ENCODE results near the gene DOCK2.
"Not testable (repeated sequence)": the region's sequence is repeated elsewhere in the genome, so short reads cannot be mapped to it uniquely, and the experiment has no call there.

Gene DOCK2

GRCh38 chr5:169826618-169827017 is 189.5 kb downstream of the DOCK2 start:
- TF ChIP-seq CTCF (IDR thresholded peaks at IDR 0.05; ENCODE audit: low read depth, low read length): no peak
- H3K27ac ChIP-seq: no peak overlapping the region
- no peak for DNase-seq

GRCh38 chr5:169827769-169828168 is 190.7 kb downstream of the DOCK2 start:
- no peak for TF ChIP-seq CTCF (IDR thresholded peaks at IDR 0.05; ENCODE audit: low read depth, low read length)
- no peaks in the 10 kb centered on the region for H3K36me3 ChIP-seq
- H3K9me3 ChIP-seq (ENCODE audit: severe bottlenecking): no peaks in the 10 kb centered on the region
- DNase-seq: no peak
- H3K27me3 ChIP-seq (ENCODE audit: insufficient read depth, low read depth, severe bottlenecking): peaks cover 26% of the 10 kb centered on the region
- H3K4me3 ChIP-seq (ENCODE audit: low read depth, low read length): no peak overlapping the region
- H3K27ac ChIP-seq: no peak overlapping the region

More at GRCh38 chr5:169826618-169827017, 189.5 kb downstream of the DOCK2 start:
- no peak overlapping the region for H3K4me3 ChIP-seq (ENCODE audit: low read depth, low read length)
- peaks cover 23% of the 10 kb centered on the region for H3K27me3 ChIP-seq (ENCODE audit: insufficient read depth, low read depth, severe bottlenecking)
- H3K36me3 ChIP-seq: no peaks in the 10 kb centered on the region
- no peaks in the 10 kb centered on the region for H3K9me3 ChIP-seq (ENCODE audit: severe bottlenecking)

- Histone ChIP-seq H3K9me3 (ENCODE audit: severe bottlenecking) (no peaks in the 10 kb centered on the region), H3K27me3 (ENCODE audit: insufficient read depth, low read depth, severe bottlenecking) (peaks cover 30% of the 10 kb centered on the region), H3K27ac (no peak overlapping the region), H3K4me3 (ENCODE audit: low read depth, low read length) (no peak overlapping the region), H3K36me3 (no peaks in the 10 kb centered on the region)
- TF ChIP-seq CTCF (IDR thresholded peaks at IDR 0.05; ENCODE audit: low read depth, low read length): no peak
- no peak for DNase-seq
Measured at GRCh38 chr5:169828385-169828784, 191.3 kb downstream of the DOCK2 start.

- no peaks in the 10 kb centered on the region for H3K36me3 ChIP-seq
- peaks cover 41% of the 10 kb centered on the region for H3K27me3 ChIP-seq (ENCODE audit: insufficient read depth, low read depth, severe bottlenecking)
- no peak for TF ChIP-seq CTCF (IDR thresholded peaks at IDR 0.05; ENCODE audit: low read depth, low read length)
- no peak overlapping the region for H3K4me3 ChIP-seq (ENCODE audit: low read depth, low read length)
- H3K9me3 ChIP-seq (ENCODE audit: severe bottlenecking): no peaks in the 10 kb centered on the region
- no peak overlapping the region for H3K27ac ChIP-seq
- DNase-seq: no peak
Measured at GRCh38 chr5:169831331-169831730, 194.3 kb downstream of the DOCK2 start.

GRCh38 chr5:169832304-169832703 is 195.2 kb downstream of the DOCK2 start:
- H3K27me3 ChIP-seq (ENCODE audit: insufficient read depth, low read depth, severe bottlenecking): peaks cover 48% of the 10 kb centered on the region
- H3K4me3 ChIP-seq (ENCODE audit: low read depth, low read length): no peak overlapping the region
- no peak for TF ChIP-seq CTCF (IDR thresholded peaks at IDR 0.05; ENCODE audit: low read depth, low read length)
- no peaks in the 10 kb centered on the region for H3K9me3 ChIP-seq (ENCODE audit: severe bottlenecking)
- no peak for DNase-seq
- no peak overlapping the region for H3K27ac ChIP-seq
- H3K36me3 ChIP-seq: no peaks in the 10 kb centered on the region

GRCh38 chr5:169832845-169833244 is 195.8 kb downstream of the DOCK2 start:
- Histone ChIP-seq H3K27me3 (ENCODE audit: insufficient read depth, low read depth, severe bottlenecking) (peaks cover 48% of the 10 kb centered on the region), H3K4me3 (ENCODE audit: low read depth, low read length) (no peak overlapping the region), H3K27ac (no peak overlapping the region), H3K9me3 (ENCODE audit: severe bottlenecking) (no peaks in the 10 kb centered on the region), H3K36me3 (no peaks in the 10 kb centered on the region)
- TF ChIP-seq CTCF (IDR thresholded peaks at IDR 0.05; ENCODE audit: low read depth, low read length): no peak
- DNase-seq: no peak

GRCh38 chr5:169833681-169834292 is 196.7 kb downstream of the DOCK2 start:
- not testable (repeated sequence) for H3K4me3 ChIP-seq (ENCODE audit: low read depth, low read length); H3K27ac ChIP-seq; DNase-seq; H3K36me3 ChIP-seq; H3K9me3 ChIP-seq (ENCODE audit: severe bottlenecking)
- peaks cover 52% of the 10 kb centered on the region for H3K27me3 ChIP-seq (ENCODE audit: insufficient read depth, low read depth, severe bottlenecking)

GRCh38 chr5:169834540-169834939 is 197.5 kb downstream of the DOCK2 start:
- H3K36me3 ChIP-seq; H3K27ac ChIP-seq; DNase-seq; H3K4me3 ChIP-seq (ENCODE audit: low read depth, low read length); H3K9me3 ChIP-seq (ENCODE audit: severe bottlenecking): not testable (repeated sequence)
- peaks cover 48% of the 10 kb centered on the region for H3K27me3 ChIP-seq (ENCODE audit: insufficient read depth, low read depth, severe bottlenecking)
